Loucy (cell line): ENCODE results near the gene DGKI.

ENCODE experiments used
- EZH2phosphoT487 ChIP-seq: fragments of 200-600 bp; IDR thresholded peaks from 2 replicates; pipeline ENCODE4 v1.6.1; 2018; ENCODE audit warnings: antibody characterized with exemption, mild to moderate bottlenecking, moderate library complexity, borderline replicate concordance
- TF ChIP-seq, protein P1 (sequence below): fragments of 200-600 bp; sonication (generic); conservative IDR thresholded peaks from 2 replicates; pipeline ENCODE4 v1.5.1; 2014; ENCODE audit warnings: mild to moderate bottlenecking, antibody characterized with exemption, low read length

DNA sequence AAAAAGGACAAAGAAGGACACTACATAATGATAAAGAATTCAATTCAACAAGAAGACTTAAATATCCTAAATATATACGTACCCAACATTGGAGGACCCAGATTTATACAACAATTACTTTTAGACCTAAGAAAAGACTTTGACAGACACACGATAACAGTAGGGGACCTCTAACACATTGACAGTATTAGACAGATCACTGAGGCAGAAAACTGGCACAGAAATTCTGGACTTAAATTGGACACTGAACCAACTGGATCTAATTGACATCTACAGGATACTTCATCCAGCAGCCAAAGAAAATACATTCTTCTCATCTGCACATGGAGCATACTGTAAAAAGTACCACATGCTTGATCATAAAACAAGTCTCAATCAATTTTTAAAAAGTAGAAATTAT is 103.8 kb downstream of the DGKI start:
- TF ChIP-seq, protein P1, sequence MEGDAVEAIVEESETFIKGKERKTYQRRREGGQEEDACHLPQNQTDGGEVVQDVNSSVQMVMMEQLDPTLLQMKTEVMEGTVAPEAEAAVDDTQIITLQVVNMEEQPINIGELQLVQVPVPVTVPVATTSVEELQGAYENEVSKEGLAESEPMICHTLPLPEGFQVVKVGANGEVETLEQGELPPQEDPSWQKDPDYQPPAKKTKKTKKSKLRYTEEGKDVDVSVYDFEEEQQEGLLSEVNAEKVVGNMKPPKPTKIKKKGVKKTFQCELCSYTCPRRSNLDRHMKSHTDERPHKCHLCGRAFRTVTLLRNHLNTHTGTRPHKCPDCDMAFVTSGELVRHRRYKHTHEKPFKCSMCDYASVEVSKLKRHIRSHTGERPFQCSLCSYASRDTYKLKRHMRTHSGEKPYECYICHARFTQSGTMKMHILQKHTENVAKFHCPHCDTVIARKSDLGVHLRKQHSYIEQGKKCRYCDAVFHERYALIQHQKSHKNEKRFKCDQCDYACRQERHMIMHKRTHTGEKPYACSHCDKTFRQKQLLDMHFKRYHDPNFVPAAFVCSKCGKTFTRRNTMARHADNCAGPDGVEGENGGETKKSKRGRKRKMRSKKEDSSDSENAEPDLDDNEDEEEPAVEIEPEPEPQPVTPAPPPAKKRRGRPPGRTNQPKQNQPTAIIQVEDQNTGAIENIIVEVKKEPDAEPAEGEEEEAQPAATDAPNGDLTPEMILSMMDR: no peak
- no peak for TF ChIP-seq EZH2phosphoT487
